ENCODE measurements around the gene OR2Y1. TPM values are rescaled to one million over a fixed set of nuclear protein-coding genes. Genes with fewer than 3 reads are reported as not detected.
"Not testable (repeated sequence)": the region's sequence is repeated elsewhere in the genome, so short reads cannot be mapped to it uniquely, and the experiment has no call there.

Gene OR2Y1
- total RNA-seq, 2 donors from 2014 or later, result not detected

DNA sequence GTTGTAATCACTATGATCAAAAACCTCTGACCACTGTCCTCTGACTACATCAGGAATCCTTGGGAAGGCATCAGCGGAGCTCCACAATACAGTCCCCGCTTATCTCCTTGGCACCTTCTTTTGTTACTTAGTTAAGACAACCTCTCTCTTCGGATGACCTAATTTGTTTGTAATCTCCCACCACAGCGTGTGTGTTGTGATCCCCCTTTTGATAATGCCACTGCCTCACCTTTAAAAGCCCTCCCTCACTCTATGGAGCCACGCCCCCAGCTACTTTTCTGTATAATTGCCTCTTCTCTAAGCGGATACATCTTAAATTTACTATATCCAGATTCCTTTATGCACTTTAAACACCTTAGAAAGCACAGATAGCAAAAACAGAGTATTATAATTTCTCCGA, 35.9 kb downstream of the OR2Y1 start:
- peaks cover 7% of the 10 kb centered on the region for H3K27me3 Mint-ChIP-seq
- H3K27ac Mint-ChIP-seq, result no peak overlapping the region
- H3K9me3 Mint-ChIP-seq, result peaks cover 3% of the 10 kb centered on the region
- no peak for ATAC-seq (replicated peaks)
- H3K36me3 Mint-ChIP-seq (ENCODE audit: low read depth), result no peaks in the 10 kb centered on the region
- H3K4me1 Mint-ChIP-seq, result no peaks in the 10 kb centered on the region
- H3K4me3 Mint-ChIP-seq, result no peak overlapping the region

DNA sequence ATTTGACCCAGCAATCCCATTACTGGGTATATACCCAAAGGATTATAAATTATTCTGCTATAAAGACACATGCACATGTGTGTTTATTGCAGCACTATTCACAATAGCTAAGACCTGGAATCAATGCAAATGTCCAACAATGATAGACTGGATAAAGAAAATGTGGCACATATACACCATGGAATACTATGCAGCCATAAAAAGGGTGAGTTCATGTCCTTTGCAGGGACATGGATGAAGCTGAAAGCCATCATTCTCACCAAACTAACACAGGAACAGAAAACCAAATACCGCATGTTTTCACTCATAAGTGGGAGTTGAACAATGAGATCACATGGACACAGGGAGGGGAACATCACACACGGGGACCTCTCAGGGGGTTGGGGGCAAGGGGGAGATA, 36.5 kb downstream of the OR2Y1 start:
- not testable (repeated sequence) for H3K27ac Mint-ChIP-seq; H3K36me3 Mint-ChIP-seq (ENCODE audit: low read depth); H3K4me3 Mint-ChIP-seq; H3K9me3 Mint-ChIP-seq; H3K27me3 Mint-ChIP-seq; H3K4me1 Mint-ChIP-seq; ATAC-seq (replicated peaks)

DNA sequence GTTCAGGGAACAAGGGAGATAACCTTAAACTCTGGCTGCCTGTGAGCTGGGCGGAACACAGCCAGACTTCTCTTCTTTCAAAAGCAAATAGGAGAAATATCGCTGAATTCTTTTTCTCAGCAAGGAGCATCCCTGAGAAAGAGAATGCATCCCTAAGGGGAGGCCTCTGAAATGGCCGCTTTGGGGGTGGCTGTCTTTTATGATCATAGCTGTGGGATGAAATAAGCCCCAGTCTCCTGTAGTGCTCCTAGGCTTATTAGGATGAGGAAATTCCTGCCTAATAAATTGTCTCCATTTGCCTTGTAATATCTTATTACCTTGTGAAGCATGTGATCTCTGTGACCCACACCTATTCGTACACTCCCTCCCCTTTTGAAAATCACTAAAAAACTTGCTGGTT, 39.4 kb downstream of the OR2Y1 start:
- not testable (repeated sequence) for H3K4me3 Mint-ChIP-seq; H3K36me3 Mint-ChIP-seq (ENCODE audit: low read depth); ATAC-seq (replicated peaks); H3K27ac Mint-ChIP-seq; H3K9me3 Mint-ChIP-seq; H3K4me1 Mint-ChIP-seq
- H3K27me3 Mint-ChIP-seq, result peaks cover 20% of the 10 kb centered on the region

DNA sequence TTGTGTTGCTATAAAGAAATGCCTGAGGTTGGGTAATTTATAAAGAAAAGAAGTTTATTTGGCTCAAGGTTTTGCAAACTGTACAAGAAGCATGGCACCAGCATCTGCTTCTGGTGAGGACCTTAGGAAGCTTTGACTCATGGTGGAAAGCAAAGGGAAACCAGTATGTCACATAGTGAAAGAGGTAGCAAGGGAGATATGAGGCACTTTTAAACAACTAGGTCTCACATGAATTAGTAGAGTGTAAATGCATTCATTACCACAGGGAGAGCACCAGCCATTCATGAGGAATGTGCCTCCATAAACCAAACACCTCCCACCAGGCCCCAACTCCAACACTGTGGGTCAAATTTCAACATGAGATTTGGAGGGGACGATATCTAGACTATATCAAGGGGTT, 40.8 kb downstream of the OR2Y1 start:
- no peaks in the 10 kb centered on the region for H3K36me3 Mint-ChIP-seq (ENCODE audit: low read depth)
- H3K27me3 Mint-ChIP-seq, result peaks cover 20% of the 10 kb centered on the region
- H3K9me3 Mint-ChIP-seq, result peaks cover 3% of the 10 kb centered on the region
- ATAC-seq (replicated peaks), result no peak
- no peak overlapping the region for H3K27ac Mint-ChIP-seq
- H3K4me1 Mint-ChIP-seq, result no peaks in the 10 kb centered on the region
- no peak overlapping the region for H3K4me3 Mint-ChIP-seq

DNA sequence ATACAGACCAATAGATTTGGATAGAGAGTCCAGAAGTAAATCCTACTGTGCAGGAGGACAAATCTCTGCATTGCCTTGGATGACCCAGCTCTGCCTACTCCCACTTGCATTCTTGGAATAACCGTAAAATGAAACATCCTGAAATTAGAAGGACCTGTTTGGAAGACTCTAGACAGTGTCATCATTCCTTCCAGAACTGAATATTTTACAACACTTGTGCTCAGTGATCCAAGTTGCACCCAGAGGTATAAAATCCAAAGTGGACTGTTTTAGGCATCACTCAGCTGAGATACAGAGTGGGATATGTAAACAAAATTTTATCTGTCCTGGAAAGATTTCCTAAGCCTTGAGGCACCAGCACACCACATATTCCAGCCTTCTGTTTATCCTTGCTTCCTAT, 43.7 kb downstream of the OR2Y1 start:
- H3K9me3 Mint-ChIP-seq, result peaks cover 3% of the 10 kb centered on the region
- H3K36me3 Mint-ChIP-seq (ENCODE audit: low read depth), result no peaks in the 10 kb centered on the region
- no peaks in the 10 kb centered on the region for H3K4me1 Mint-ChIP-seq
- ATAC-seq (replicated peaks), result no peak
- H3K4me3 Mint-ChIP-seq, result no peak overlapping the region
- H3K27me3 Mint-ChIP-seq, result peaks cover 38% of the 10 kb centered on the region
- no peak overlapping the region for H3K27ac Mint-ChIP-seq

DNA sequence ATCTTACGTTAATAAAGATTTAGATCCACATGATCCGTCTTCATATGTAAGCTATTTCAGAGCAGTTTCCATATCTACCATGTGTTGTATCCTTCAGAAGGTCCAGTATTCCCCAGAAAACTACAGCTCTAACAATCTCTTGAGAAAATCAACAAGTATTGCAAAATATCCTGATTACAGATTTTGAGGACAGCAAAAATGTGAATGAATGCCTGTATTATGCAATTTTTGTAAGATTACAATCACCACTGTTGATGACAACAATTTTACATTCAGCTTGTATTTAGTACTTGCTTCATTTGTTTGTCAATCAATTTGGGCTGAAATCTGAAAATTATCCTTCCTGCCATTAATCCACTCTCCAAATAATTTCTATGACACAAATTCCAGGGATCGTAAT, 47.4 kb downstream of the OR2Y1 start:
- Mint-ChIP-seq H3K27ac (no peak overlapping the region), H3K27me3 (peaks cover 35% of the 10 kb centered on the region), H3K9me3 (no peaks in the 10 kb centered on the region), H3K4me1 (peaks cover 17% of the 10 kb centered on the region), H3K4me3 (no peak overlapping the region), H3K36me3 (ENCODE audit: low read depth) (no peaks in the 10 kb centered on the region)
- no peak for ATAC-seq (replicated peaks)

DNA sequence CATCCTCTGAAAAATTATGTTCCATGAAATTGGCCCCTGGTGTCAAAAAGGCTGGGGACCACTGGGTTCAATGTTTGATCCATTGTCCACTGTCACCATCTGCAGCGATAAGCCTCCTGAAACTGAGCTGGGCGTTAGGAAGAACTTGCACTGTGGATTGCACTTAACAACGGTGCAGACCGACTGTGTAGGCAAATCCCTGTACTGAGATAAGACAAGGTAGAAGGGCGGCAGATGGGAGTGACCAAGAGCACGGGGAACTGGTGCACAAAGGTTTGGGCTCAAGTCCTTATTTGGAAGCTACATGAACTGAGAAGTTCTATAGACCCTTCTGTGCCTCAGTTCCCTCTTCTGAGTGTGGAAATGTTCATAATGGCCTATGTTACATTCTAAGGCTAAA, 48.8 kb downstream of the OR2Y1 start:
- Mint-ChIP-seq H3K36me3 (ENCODE audit: low read depth) (no peaks in the 10 kb centered on the region), H3K4me1 (peaks cover 17% of the 10 kb centered on the region), H3K27ac (no peak overlapping the region), H3K9me3 (no peaks in the 10 kb centered on the region), H3K4me3 (no peak overlapping the region), H3K27me3 (peaks cover 24% of the 10 kb centered on the region)
- no peak for ATAC-seq (replicated peaks)

DNA sequence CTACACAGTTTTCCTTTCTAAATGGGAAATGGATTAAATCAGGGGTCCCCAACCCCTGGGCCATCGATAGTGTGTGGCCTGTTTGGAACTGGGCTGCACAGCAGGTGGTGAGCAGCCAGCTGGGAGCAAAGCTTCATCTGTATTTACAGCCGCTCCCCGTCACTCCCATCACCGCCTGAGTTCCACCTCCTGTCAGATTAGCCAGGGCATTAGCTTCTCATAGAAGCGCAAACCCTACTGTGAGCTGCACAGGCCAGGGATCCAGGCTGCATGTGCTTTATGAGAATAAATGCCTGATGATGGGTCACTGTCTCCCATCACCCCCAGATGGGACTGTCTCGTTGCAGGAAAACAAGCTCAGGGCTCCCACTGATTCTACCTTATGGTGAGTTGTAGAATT, 49.3 kb downstream of the OR2Y1 start:
- peaks cover 17% of the 10 kb centered on the region for H3K4me1 Mint-ChIP-seq
- no peak overlapping the region for H3K27ac Mint-ChIP-seq

DNA sequence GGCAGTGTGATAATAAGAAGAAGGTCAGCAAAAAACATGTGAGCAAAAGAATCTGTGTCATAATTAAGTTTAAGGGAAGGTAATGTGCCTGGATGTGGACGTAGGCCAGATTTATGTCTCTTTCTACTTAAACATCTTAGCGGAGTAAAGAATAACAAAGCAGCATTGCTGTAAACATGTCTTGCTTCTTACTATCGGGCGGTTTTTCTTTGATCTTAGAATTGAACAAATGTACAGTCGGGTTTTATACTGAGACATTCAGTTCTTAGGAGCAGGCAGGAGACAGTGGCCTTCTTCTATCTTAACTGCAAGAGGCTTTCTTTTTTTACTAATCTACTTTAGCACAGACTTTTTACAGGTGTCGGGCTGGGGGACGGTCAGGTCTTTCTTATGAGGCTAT, 50.1 kb downstream of the OR2Y1 start:
- Mint-ChIP-seq H3K27me3 (peaks cover 24% of the 10 kb centered on the region), H3K27ac (peak overlapping the region; percentile 69), H3K4me1 (peaks cover 17% of the 10 kb centered on the region), H3K4me3 (peak overlapping the region; percentile 67), H3K36me3 (ENCODE audit: low read depth) (no peaks in the 10 kb centered on the region), H3K9me3 (no peaks in the 10 kb centered on the region)
- ATAC-seq (replicated peaks), result no peak

More for the DNA sequence above, 49.3 kb downstream of the OR2Y1 start:
- no peaks in the 10 kb centered on the region for H3K9me3 Mint-ChIP-seq
- no peak for ATAC-seq (replicated peaks)
- H3K4me3 Mint-ChIP-seq, result no peak overlapping the region
- peaks cover 24% of the 10 kb centered on the region for H3K27me3 Mint-ChIP-seq
- H3K36me3 Mint-ChIP-seq (ENCODE audit: low read depth), result no peaks in the 10 kb centered on the region

Other genes with a start within 250 kb of the OR2Y1 start
- gene CNOT6, start 245.7 kb downstream of the OR2Y1 start, total RNA-seq, result 10 to 100 TPM; 23.9 to 38.7 TPM
- not detected for gene SCGB3A1, start 148.6 kb downstream of the OR2Y1 start, total RNA-seq
- under 1 TPM; 0.34 to 0.56 TPM for gene FLT4, start 90.5 kb downstream of the OR2Y1 start, total RNA-seq
- 100 to 1,000 TPM; 170 to 308 TPM for gene MGAT1, start 62.7 kb upstream of the OR2Y1 start, total RNA-seq
- 10 to 100 TPM; 16.6 to 20.8 TPM for gene ZFP62, start 121.2 kb upstream of the OR2Y1 start, total RNA-seq
- gene BTNL8, start 159.1 kb upstream of the OR2Y1 start, total RNA-seq, result under 1 TPM in 1 of 2 donors, not detected in 1; 0.40 TPM
- not detected for gene BTNL3, start 248.8 kb upstream of the OR2Y1 start, total RNA-seq

Measured in activated T-helper 17 cell treated with anti-CD3 and anti-CD28 coated beads, Interleukin-2, amount 50 U/mL, for 72 hours (primary cell).